Spleen (tissue), 11 donors: ENCODE results near the gene MCHR1. TPM values are rescaled to one million over a fixed set of nuclear protein-coding genes. Genes with fewer than 3 reads are reported as not detected.

ENCODE experiments used
- DNase-seq: peaks from one replicate; pipeline ENCODE4 v3.0.0-alpha.2; 2020
- H3K27ac ChIP-seq, 8 donors: fragments of 200-600 bp; sonication (generic) in 7 of 8; 1 replicate in 4 of 8; 2 replicates in 4 of 8; pipeline versions ENCODE4 v1.5.0 to v1.8.0; 2016 to 2021; ENCODE audit warnings: inconsistent platforms in 4 of 8, mild to moderate bottlenecking in 4 of 8, moderate library complexity in 1 of 8
- H3K27me3 ChIP-seq, 7 donors: fragments of 200-600 bp; sonication (generic) in 6 of 7; replicated peaks in 1 of 7; 1 replicate in 4 of 7; 2 replicates in 3 of 7; pipeline versions ENCODE4 v1.5.0 to v1.8.0; 2016 to 2021; ENCODE audit warnings: inconsistent platforms in 3 of 7, mild to moderate bottlenecking in 1 of 7
- H3K36me3 ChIP-seq, 6 donors: fragments of 200-600 bp; sonication (generic) in 5 of 6; 1 replicate in 4 of 6; 2 replicates in 2 of 6; pipeline versions ENCODE4 v1.5.0 to v1.8.0; 2016 to 2021; ENCODE audit warnings: inconsistent platforms in 2 of 6
- H3K4me1 ChIP-seq, 6 donors: fragments of 200-600 bp; sonication (generic) in 5 of 6; 1 replicate in 3 of 6; 2 replicates in 3 of 6; pipeline versions ENCODE4 v1.5.0 to v1.8.0; 2016 to 2021; ENCODE audit warnings: inconsistent platforms in 3 of 6
- H3K4me3 ChIP-seq, 8 donors: fragments of 200-600 bp; sonication (generic) in 7 of 8; 1 replicate in 4 of 8; 2 replicates in 4 of 8; pipeline versions ENCODE4 v1.5.0 to v1.8.0; 2016 to 2021; ENCODE audit warnings: inconsistent platforms in 4 of 8, mild to moderate bottlenecking in 4 of 8, moderate library complexity in 2 of 8
- H3K9me3 ChIP-seq, 8 donors: fragments of 200-600 bp; sonication (generic) in 7 of 8; 1 replicate in 4 of 8; 2 replicates in 4 of 8; pipeline versions ENCODE4 v1.5.0 to v1.8.0; 2016 to 2021; ENCODE audit warnings: inconsistent platforms in 4 of 8
- CTCF ChIP-seq, 11 experiments: fragments of 200-600 bp in 7 of 11; fragments of 450-650 bp in 4 of 11; sonication (generic) in 4 of 11; IDR thresholded peaks in 8 of 11; conservative IDR thresholded peaks in 3 of 11; 1 replicate in 7 of 11; 2 replicates in 4 of 11; pipeline versions ENCODE4 v1.4.0 to v1.8.0; 2016 to 2021; ENCODE audit warnings: antibody characterized with exemption in 11 of 11, inconsistent platforms in 4 of 11, mild to moderate bottlenecking in 1 of 11
- POLR2A ChIP-seq, 3 donors: fragments of 450-650 bp; IDR thresholded peaks; one replicate each; pipeline ENCODE4 v1.5.1; 2017; ENCODE audit warnings: antibody characterized with exemption in 3 of 3, mild to moderate bottlenecking in 1 of 3
- POLR2AphosphoS5 ChIP-seq, 3 donors: sonication (generic); formaldehyde crosslinking; IDR thresholded peaks; one replicate each; pipeline ENCODE4 v1.5.1; 2017; ENCODE audit warnings: antibody characterized with exemption in 3 of 3
- WGBS, 5 donors: extraction: QIAGEN DNeasy Blood & Tissue Kit in 3 of 5; methylation state at CpG; one replicate each; pipeline versions ENCODE4 v1.1.5 to v1.1.7; 2013 to 2018; 5-methylcytosine and 5-hydroxymethylcytosine counted together
- intact Hi-C: fragments of 100-400 bp; cut with DNase I; formaldehyde crosslinking; loops from one replicate; pipeline ENCODE4 v1.15.0; 2023; ENCODE audit warnings: low total_unique reads
- polyA plus RNA-seq, 3 donors: library from polyadenylated mRNA; stranded (reverse); fragments of 200-250 nt; gene quantifications; one replicate each; pipeline ENCODE4 v1.2.1, GENCODE V29; 2013
- total RNA-seq, 7 donors: library from RNA; depleted of rRNA in 3 of 7; stranded (reverse); fragments of >200 nt in 3 of 7; fragmentation: NEBNext Ultra II Directional in 4 of 7; extraction: Animal tissue kit (Norgen Biotek cat#: 25700) in 4 of 7; gene quantifications; one replicate each; pipeline versions ENCODE4 v1.1.0 to v1.2.1, GENCODE V29; 2016 to 2021
- donor health status: healthy with polysubstance abuse.
- donor health status: DM: no; HTN: no; CAD: no; lungs with moderate emphysema.
- donor health status: DM: no; HTN: no; CAD: no.
- donor health status: Bipolar disorder and iron deficiency.
- donor health status: healthy.
- donor health status: DM: no; HTN: no; CAD: no.
- donor health status: DM: yes; HTN: yes; CAD: no.

MCHR1 gene
- total and polyA plus RNA-seq, 10 donors, result 0.10 to 0.70 (median 0.23) TPM; not detected in 5

GRCh38 chr22:40687706-40688105 is 8.4 kb downstream of the MCHR1 start:
- Histone ChIP-seq H3K4me1 (peaks cover 0 to 9% (median 6%) of the 10 kb centered on the region in 6 donors), H3K9me3 (no peaks in the 10 kb centered on the region), H3K27ac (no peak overlapping the region), H3K36me3 (no peaks in the 10 kb centered on the region), H3K4me3 (no peak overlapping the region), H3K27me3 (peaks cover 0 to 19% (median 0%) of the 10 kb centered on the region in 7 donors)
- intact Hi-C loops, result loop anchor here (10.0 kb wide), 1 partner anchor 67 kb away; no protein-coding TSS in a partner anchor
- 68 to 79% (median 76%) methylated on average over 2 of the region's 2 CpGs for WGBS, 5 donors
- TF ChIP-seq POLR2A (IDR thresholded peaks at IDR 0.05) (no peak), POLR2AphosphoS5 (IDR thresholded peaks at IDR 0.05) (no peak), CTCF (IDR thresholded peaks at IDR 0.05 in 8 of 11, conservative IDR thresholded peaks at IDR 0.05 in 3 of 11) (no peak)
- no peak for DNase-seq

- H3K4me3 ChIP-seq, result no peak overlapping the region
- DNase-seq, result no peak
- H3K27ac ChIP-seq, result no peak overlapping the region
- intact Hi-C loops, result no loop called here
- peaks cover 0 to under 1% (median 0%) of the 10 kb centered on the region in 7 donors for H3K27me3 ChIP-seq
- peaks cover 0 to 8% (median 0%) of the 10 kb centered on the region in 6 donors for H3K4me1 ChIP-seq
- TF ChIP-seq POLR2A (IDR thresholded peaks at IDR 0.05) (no peak), CTCF (IDR thresholded peaks at IDR 0.05 in 8 of 11, conservative IDR thresholded peaks at IDR 0.05 in 3 of 11) (no peak), POLR2AphosphoS5 (IDR thresholded peaks at IDR 0.05) (no peak)
- 72 to 82% (median 80%) methylated on average over 7 to 8 of the region's 8 CpGs for WGBS, 5 donors
- H3K36me3 ChIP-seq, result no peaks in the 10 kb centered on the region
- H3K9me3 ChIP-seq, result no peaks in the 10 kb centered on the region
These were observed 11.1 kb downstream of the MCHR1 start for GRCh38 chr22:40690370-40690769.

DNA sequence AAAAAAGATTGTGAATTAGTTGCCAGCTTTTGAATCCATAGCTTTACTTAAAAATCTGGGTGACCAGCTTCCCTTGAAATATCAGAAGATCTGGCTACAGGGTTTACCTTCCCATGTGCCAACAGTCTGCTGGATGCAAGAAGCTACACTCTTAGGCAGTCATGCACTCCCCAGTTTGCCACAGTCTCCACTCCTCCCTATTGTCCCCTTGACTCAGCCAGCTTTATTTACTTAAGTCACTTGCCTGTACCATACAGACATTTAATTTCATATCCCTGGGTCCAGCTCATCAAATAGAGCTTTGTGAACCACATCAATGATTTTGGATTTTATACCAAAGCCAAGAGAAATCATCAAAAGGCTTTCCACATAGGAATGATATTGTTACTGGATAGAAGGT is 12.2 kb downstream of the MCHR1 start:
- Histone ChIP-seq H3K36me3 (no peaks in the 10 kb centered on the region), H3K4me1 (peaks cover 0 to 10% (median 0%) of the 10 kb centered on the region in 6 donors), H3K4me3 (no peak overlapping the region), H3K27me3 (peaks cover 0 to 3% (median 0%) of the 10 kb centered on the region in 7 donors), H3K27ac (no peak overlapping the region), H3K9me3 (no peaks in the 10 kb centered on the region)
- no peak for DNase-seq
- no peak for TF ChIP-seq POLR2A (IDR thresholded peaks at IDR 0.05)
- TF ChIP-seq CTCF (IDR thresholded peaks at IDR 0.05 in 8 of 11, conservative IDR thresholded peaks at IDR 0.05 in 3 of 11), result no peak
- no peak for TF ChIP-seq POLR2AphosphoS5 (IDR thresholded peaks at IDR 0.05)
- intact Hi-C loops, result no loop called here

GRCh38 chr22:40694411-40694810 is 15.1 kb downstream of the MCHR1 start:
- no peak for DNase-seq
- H3K27me3 ChIP-seq, result peaks cover 0 to 3% (median 0%) of the 10 kb centered on the region in 7 donors
- TF ChIP-seq POLR2AphosphoS5 (IDR thresholded peaks at IDR 0.05) (peak in 1 of 3 donors; percentile 16), POLR2A (IDR thresholded peaks at IDR 0.05) (no peak)
- WGBS, 5 donors, result 36 to 48% (median 41%) methylated on average over 7 of the region's 7 CpGs
- no peak overlapping the region for H3K27ac ChIP-seq
- no peaks in the 10 kb centered on the region for H3K36me3 ChIP-seq
- peaks cover 0 to 10% (median 0%) of the 10 kb centered on the region in 6 donors for H3K4me1 ChIP-seq
- intact Hi-C loops, result no loop called here
- H3K4me3 ChIP-seq, result no peak overlapping the region
- no peaks in the 10 kb centered on the region for H3K9me3 ChIP-seq

GRCh38 chr22:40701274-40701673 is 22.0 kb downstream of the MCHR1 start:
- TF ChIP-seq CTCF (IDR thresholded peaks at IDR 0.05 in 8 of 11, conservative IDR thresholded peaks at IDR 0.05 in 3 of 11), result no peak
- TF ChIP-seq POLR2AphosphoS5 (IDR thresholded peaks at IDR 0.05), result no peak
- no peak for TF ChIP-seq POLR2A (IDR thresholded peaks at IDR 0.05)
- 86 to 99% (median 93%) methylated on average over 7 of the region's 7 CpGs for WGBS, 5 donors
- no peak overlapping the region for H3K27ac ChIP-seq
- H3K27me3 ChIP-seq, result no peaks in the 10 kb centered on the region
- H3K4me1 ChIP-seq, result no peaks in the 10 kb centered on the region
- no peaks in the 10 kb centered on the region for H3K36me3 ChIP-seq
- no peak for DNase-seq
- H3K9me3 ChIP-seq, result no peaks in the 10 kb centered on the region
- intact Hi-C loops, result no loop called here
- H3K4me3 ChIP-seq, result no peak overlapping the region
